Neural cell (in vitro differentiated cells): Measurements from ENCODE around the gene ATP1A1. TPM values are rescaled to one million over a fixed set of nuclear protein-coding genes. Genes with fewer than 3 reads are reported as not detected.

Experiments used
- H2AFZ ChIP-seq: fragments of 200-600, 300-800 bp; sonication (generic), shearing (Covaris generic); 2 replicates; pipeline ENCODE4 v1.6.0; 2014; ENCODE audit warnings: low read depth, mild to moderate bottlenecking, antibody characterized with exemption, low read length, moderate library complexity
- H3F3A ChIP-seq: fragments of 200-600 bp; shearing (Covaris generic); 2 replicates; pipeline ENCODE4 v1.6.1; 2016; ENCODE audit warnings: mild to moderate bottlenecking, moderate library complexity, mixed read lengths, antibody characterized with exemption, low read length; ENCODE audit not compliant: insufficient read depth, poor library complexity, severe bottlenecking
- H3K27ac ChIP-seq: fragments of 200-600, 300-800 bp; sonication (generic), shearing (Covaris generic); 2 replicates; pipeline ENCODE4 v1.5.1; 2014; ENCODE audit warnings: mild to moderate bottlenecking, low read length, moderate library complexity
- H3K27me3 ChIP-seq: fragments of 300-800, 200-600 bp; sonication (generic), shearing (Covaris generic); 2 replicates; pipeline ENCODE4 v1.6.0; 2014; ENCODE audit warnings: mild to moderate bottlenecking, low read depth, low read length, moderate library complexity; ENCODE audit not compliant: insufficient read depth
- H3K36me3 ChIP-seq: fragments of 300-800, 200-600 bp; sonication (generic), shearing (Covaris generic); 2 replicates; pipeline ENCODE4 v1.5.1; 2014; ENCODE audit warnings: mild to moderate bottlenecking, antibody characterized with exemption, low read length, moderate library complexity; ENCODE audit not compliant: insufficient read depth
- H3K4me2 ChIP-seq: fragments of 300-800, 200-600 bp; sonication (generic), shearing (Covaris generic); 2 replicates; pipeline ENCODE4 v1.6.0; 2014; ENCODE audit warnings: mild to moderate bottlenecking, low read length
- H3K4me3 ChIP-seq: fragments of 300-800, 200-600 bp; sonication (generic), shearing (Covaris generic); 2 replicates; pipeline ENCODE4 v1.5.1; 2014; ENCODE audit warnings: mild to moderate bottlenecking, low read length, moderate library complexity
- H3K79me2 ChIP-seq: fragments of 200-600 bp; shearing (Covaris generic); replicated peaks from 2 replicates; pipeline ENCODE4 v1.6.0; 2014; ENCODE audit warnings: mild to moderate bottlenecking, low read length, moderate library complexity; ENCODE audit not compliant: insufficient read depth
- H3K9ac ChIP-seq: fragments of 300-800, 200-600 bp; sonication (generic), shearing (Covaris generic); 2 replicates; pipeline ENCODE4 v1.6.1; 2016; ENCODE audit warnings: mild to moderate bottlenecking, low read length, mixed read lengths
- H3K9me2 ChIP-seq: fragments of 200-600 bp; shearing (Covaris generic); 2 replicates; pipeline ENCODE4 v1.6.1; 2016; ENCODE audit warnings: mild to moderate bottlenecking, low read length, mixed read lengths; ENCODE audit not compliant: insufficient read depth
- H3K9me3 ChIP-seq: fragments of 200-600, 300-800 bp; sonication (generic), shearing (Covaris generic); 2 replicates; pipeline ENCODE4 v1.6.1; 2016; ENCODE audit warnings: mild to moderate bottlenecking, mixed run types, low read length, moderate library complexity, mixed read lengths
- H4K20me1 ChIP-seq: fragments of 200-600 bp; shearing (Covaris generic); 2 replicates; pipeline ENCODE4 v1.6.1; 2016; ENCODE audit warnings: mild to moderate bottlenecking, mixed run types; ENCODE audit not compliant: insufficient read depth
- CTCF ChIP-seq: fragments of 450-650 bp; IDR thresholded peaks from 2 replicates; pipeline ENCODE4 v1.5.1; 2014; ENCODE audit warnings: antibody characterized with exemption, mild to moderate bottlenecking, moderate library complexity; ENCODE audit not compliant: poor library complexity, severe bottlenecking
- EP300 ChIP-seq: fragments of 450-650 bp; conservative IDR thresholded peaks from 2 replicates; pipeline ENCODE4 v1.6.1; 2014; ENCODE audit warnings: antibody characterized with exemption, mild to moderate bottlenecking, moderate library complexity; ENCODE audit not compliant: poor library complexity, severe bottlenecking
- EZH2 ChIP-seq: fragments of 200-600, 300-800 bp; shearing (Covaris generic), sonication (generic); IDR thresholded peaks from 2 replicates; pipeline ENCODE4 v1.6.1; 2014; ENCODE audit warnings: antibody characterized with exemption, low read length, borderline replicate concordance, mild to moderate bottlenecking; ENCODE audit not compliant: insufficient read depth, poor library complexity, severe bottlenecking
- MXI1 ChIP-seq: fragments of 450-650 bp; conservative IDR thresholded peaks from 2 replicates; pipeline ENCODE4 v1.6.1; 2014; ENCODE audit warnings: antibody characterized with exemption, mild to moderate bottlenecking; ENCODE audit not compliant: poor library complexity, severe bottlenecking
- POLR2AphosphoS5 ChIP-seq: IDR thresholded peaks from 2 replicates; pipeline ENCODE4 v1.6.1; 2012
- RAD21 ChIP-seq: fragments of 450-650 bp; conservative IDR thresholded peaks from 2 replicates; pipeline ENCODE4 v1.6.1; 2014; ENCODE audit warnings: antibody characterized with exemption, mild to moderate bottlenecking, moderate library complexity
- REST ChIP-seq: IDR thresholded peaks from 2 replicates; pipeline ENCODE4 v1.6.1; 2012; ENCODE audit warnings: borderline replicate concordance
- SMC3 ChIP-seq: fragments of 450-650 bp; conservative IDR thresholded peaks from 2 replicates; pipeline ENCODE4 v1.6.1; 2014; ENCODE audit warnings: antibody characterized with exemption, mild to moderate bottlenecking, moderate library complexity; ENCODE audit not compliant: poor library complexity
- TAF1 ChIP-seq: IDR thresholded peaks from 2 replicates; pipeline ENCODE4 v1.6.1; 2012; ENCODE audit warnings: low read depth
- polyA plus RNA-seq: library from polyadenylated mRNA; depleted of rRNA; stranded (reverse); fragments of >200 nt; gene quantifications from 2 replicates; pipeline ENCODE4 v1.2.3, GENCODE V29; 2014

Gene ATP1A1
- polyA plus RNA-seq, 1 donor from 2014 or later: 44.2 TPM

GRCh38 chr1:116345011-116345410 is 28.0 kb upstream of the ATP1A1 start:
- H3K27ac ChIP-seq: no peak overlapping the region
- no peaks in the 10 kb centered on the region for H4K20me1 ChIP-seq
- no peaks in the 10 kb centered on the region for H3K27me3 ChIP-seq
- no peaks in the 10 kb centered on the region for H3K79me2 ChIP-seq
- no peaks in the 10 kb centered on the region for H3F3A ChIP-seq
- no peaks in the 10 kb centered on the region for H3K9me2 ChIP-seq
- H3K4me2 ChIP-seq: no peak overlapping the region
- H3K4me3 ChIP-seq: no peak overlapping the region
- no peak overlapping the region for H2AFZ ChIP-seq
- no peaks in the 10 kb centered on the region for H3K9me3 ChIP-seq
- H3K36me3 ChIP-seq: no peaks in the 10 kb centered on the region
- TF ChIP-seq REST: no peak
- TF ChIP-seq MXI1: no peak
- TF ChIP-seq TAF1: no peak
- TF ChIP-seq SMC3: no peak
- no peak for TF ChIP-seq EZH2
- TF ChIP-seq EP300: no peak
- no peak for TF ChIP-seq CTCF
- TF ChIP-seq RAD21: no peak
- TF ChIP-seq POLR2AphosphoS5: no peak
- no peak overlapping the region for H3K9ac ChIP-seq

- H3K9ac ChIP-seq: peak overlapping the region; percentile 11
- H3K9me2 ChIP-seq: no peaks in the 10 kb centered on the region
- H3K4me2 ChIP-seq: no peak overlapping the region
- no peak overlapping the region for H3K4me3 ChIP-seq
- H3F3A ChIP-seq: no peaks in the 10 kb centered on the region
- no peaks in the 10 kb centered on the region for H4K20me1 ChIP-seq
- peak overlapping the region; percentile 53 for H2AFZ ChIP-seq
- H3K79me2 ChIP-seq: no peaks in the 10 kb centered on the region
- H3K36me3 ChIP-seq: no peaks in the 10 kb centered on the region
- H3K27me3 ChIP-seq: no peaks in the 10 kb centered on the region
- no peak for TF ChIP-seq TAF1
- TF ChIP-seq MXI1: no peak
- H3K27ac ChIP-seq: peak overlapping the region; percentile 27
- no peaks in the 10 kb centered on the region for H3K9me3 ChIP-seq
These were observed 27.2 kb upstream of the ATP1A1 start for GRCh38 chr1:116345843-116346242.

GRCh38 chr1:116346943-116347673 is 25.9 kb upstream of the ATP1A1 start:
- Histone ChIP-seq H3F3A (no peaks in the 10 kb centered on the region), H3K36me3 (no peaks in the 10 kb centered on the region), H3K79me2 (no peaks in the 10 kb centered on the region), H3K27ac (peak overlapping the region; percentile 1), H4K20me1 (no peaks in the 10 kb centered on the region), H3K4me2 (no peak overlapping the region), H3K9me3 (no peaks in the 10 kb centered on the region), H3K9ac (no peak overlapping the region), H2AFZ (no peak overlapping the region), H3K27me3 (no peaks in the 10 kb centered on the region), H3K4me3 (no peak overlapping the region), H3K9me2 (no peaks in the 10 kb centered on the region)
- TF ChIP-seq EZH2 (no peak), REST (no peak), RAD21 (no peak), EP300 (no peak), CTCF (no peak), POLR2AphosphoS5 (no peak), SMC3 (no peak), TAF1 (no peak), MXI1 (no peak)
